ACHN (cell line): Measurements from ENCODE around the gene ANAPC5.

Source experiments
- DNase-seq: peaks from one replicate; pipeline ENCODE4 v3.0.0-alpha.2; 2015
- in situ Hi-C: cut with HindIII; loops from 2 replicates; pipeline ENCODE4 v1.10.0; 2017; ENCODE audit warnings: low sequenced_read_pairs, low pct_ligation_motif_present, low pct_unique_long_range_greater_than_20kb

The ANAPC5 gene

DNA sequence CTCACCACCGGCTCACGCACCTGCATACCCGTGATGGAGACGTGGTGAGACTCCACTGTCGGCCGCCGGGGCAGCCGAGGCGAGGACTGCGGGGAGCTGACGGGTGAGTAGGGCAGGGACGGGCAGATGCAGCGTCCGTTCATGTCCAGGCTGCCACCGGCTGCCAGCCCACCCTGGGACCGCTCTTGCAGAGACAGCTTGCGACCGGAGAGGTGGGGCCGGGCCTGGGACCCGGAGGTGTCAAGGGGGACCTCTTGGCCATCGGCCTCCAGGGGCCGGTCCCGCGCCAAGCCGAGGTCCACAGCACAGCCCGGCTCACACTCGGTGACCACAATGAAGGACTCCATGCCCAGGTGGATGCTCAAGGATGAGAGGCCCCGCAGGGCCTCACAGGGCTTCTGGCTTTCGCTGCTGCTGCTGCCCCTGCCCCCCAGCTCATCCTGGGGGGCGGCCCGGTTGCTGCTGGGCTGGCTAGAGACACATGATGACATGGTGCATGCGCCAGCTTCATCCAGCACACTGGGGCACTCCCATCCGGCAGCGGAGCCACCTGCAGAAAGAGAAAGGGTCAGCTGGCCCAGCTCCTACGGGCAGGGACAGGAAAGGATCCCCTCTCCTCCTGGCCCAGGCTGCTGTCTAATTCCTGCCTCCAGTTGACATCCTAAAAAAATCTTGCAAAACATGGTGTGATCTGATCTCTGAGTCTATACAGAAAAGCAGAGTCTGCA, 78.0 kb downstream of the ANAPC5 start:
- in situ Hi-C loops, result no loop called here

DNA sequence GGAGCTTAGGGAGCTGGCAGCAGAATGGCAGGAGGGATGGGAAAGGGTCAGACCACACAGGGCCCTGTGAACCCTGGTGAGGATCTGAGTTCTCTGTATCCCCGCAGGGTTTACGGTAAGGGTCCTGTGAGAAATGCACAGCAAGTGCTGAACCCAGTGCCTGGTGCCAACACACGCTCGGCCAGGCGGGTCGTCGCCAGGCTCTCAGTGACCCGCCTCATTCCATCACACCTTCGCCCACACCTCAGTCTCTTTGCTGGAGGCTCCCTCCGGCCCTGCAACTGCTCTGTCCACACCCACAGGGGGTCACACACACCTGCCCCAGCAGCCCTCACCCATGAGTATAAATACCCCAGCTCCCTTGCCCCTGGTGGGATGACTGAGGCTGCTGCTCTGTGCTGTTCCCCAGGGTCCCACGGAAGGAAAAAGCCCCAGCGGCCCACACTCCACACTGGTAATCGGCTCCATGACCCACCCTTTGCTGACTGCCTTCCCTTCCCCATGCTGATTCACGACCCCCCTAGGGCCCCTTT, 78.8 kb downstream of the ANAPC5 start:
- in situ Hi-C loops, result no loop called here
- no peak for DNase-seq

More for the DNA sequence above, 78.0 kb downstream of the ANAPC5 start:
- DNase-seq, result no peak

DNA sequence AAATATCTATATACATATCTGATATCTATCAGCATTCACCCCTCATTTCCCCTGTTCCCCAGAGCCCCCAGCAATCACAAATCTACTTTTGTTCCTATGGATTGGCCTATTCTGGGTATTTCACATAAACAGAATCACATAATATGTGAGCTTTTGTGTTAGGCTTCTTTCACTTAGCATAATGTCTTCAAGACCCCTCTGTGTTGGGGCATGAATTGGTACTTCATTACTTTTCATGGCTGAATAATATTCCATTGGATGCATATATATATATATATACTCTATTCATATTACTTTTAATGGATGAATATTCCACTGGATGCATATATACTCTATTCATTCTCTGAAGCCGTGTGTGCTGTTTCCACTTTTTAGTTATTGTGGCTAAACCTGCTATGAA, 84.4 kb downstream of the ANAPC5 start:
- no peak for DNase-seq
- in situ Hi-C loops, result no loop called here

DNA sequence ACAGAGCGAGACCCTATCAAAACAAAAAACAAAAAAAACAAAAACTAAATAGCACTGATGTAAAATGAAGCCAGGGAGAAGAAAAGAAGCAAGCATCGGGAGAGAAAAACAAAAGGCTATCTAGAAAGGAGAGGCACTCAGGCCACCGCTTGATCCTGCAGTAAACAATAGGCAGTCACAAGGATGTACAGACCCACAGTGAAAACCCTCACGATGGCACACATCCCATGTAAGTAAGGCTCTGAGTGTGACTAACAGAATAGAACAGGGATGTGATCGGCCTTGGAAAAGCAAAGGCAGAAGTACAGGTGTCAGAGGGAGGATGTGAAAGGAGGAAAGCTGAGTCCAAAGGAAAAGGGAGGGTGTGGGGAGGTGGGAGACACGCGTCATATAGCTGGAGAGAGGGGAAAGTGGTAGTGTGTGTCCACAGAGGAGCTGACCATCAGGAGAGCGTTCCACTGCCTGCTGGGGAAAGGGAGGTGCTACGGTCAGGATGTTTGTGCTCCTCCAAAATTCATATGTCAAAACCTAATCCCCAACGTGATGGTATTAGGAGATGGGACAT, 87.2 kb downstream of the ANAPC5 start:
- in situ Hi-C loops, result no loop called here
- no peak for DNase-seq

DNA sequence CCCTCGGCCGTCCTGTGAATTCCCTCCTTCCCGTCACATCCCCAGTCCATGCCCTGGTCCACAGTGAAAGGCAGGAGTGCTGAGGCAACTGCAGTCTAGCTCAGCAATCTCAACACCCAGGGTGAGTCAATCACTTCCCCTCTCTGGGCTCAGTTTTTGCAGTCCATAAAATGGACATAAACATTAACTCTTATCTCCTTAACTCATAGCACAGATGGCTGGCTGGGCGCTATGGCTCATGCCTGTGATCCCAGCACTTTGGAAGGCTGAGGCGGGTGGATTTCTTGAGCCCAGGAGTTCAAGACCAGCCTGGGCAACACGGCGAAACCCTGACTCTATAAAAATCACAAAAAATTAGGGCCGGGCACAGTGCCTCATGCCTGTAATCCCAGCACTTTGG, 88.1 kb downstream of the ANAPC5 start:
- no peak for DNase-seq
- in situ Hi-C loops, result no loop called here

DNA sequence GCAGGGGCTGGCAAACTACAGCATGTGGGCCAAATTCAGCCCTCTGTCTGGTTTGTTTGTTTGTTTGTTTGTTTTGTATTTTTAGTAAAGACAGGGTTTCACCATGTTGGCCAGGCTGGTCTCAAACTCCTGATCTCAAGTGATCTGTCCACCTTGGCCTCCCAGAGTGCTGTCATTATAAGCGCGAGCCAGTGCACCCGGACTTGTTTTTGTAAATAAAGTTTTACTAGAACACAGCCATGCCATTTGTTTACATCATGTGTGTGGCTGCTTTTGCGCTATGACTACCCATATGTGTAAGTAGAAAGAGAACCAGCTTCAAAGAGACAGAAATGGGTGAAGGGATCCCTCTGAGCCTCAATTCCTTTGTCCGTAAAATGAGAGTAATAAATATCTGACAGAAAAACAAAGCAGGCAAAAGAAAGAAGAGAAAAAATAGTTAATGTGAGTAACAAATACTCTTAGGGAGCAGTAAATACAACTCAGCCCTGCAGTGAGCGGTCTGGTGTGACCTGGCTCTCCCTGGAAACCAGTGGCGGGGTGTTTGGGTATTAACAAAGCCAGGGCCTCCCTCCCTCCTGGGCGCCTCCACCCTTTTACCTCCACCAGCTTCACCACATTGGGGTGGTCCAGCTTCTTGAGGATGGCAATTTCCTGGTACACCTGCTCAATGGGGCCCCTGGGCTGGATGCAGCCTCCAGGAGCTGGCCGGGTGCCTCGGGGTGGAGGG, 88.8 kb downstream of the ANAPC5 start:
- in situ Hi-C loops, result no loop called here
- DNase-seq, result no peak

DNA sequence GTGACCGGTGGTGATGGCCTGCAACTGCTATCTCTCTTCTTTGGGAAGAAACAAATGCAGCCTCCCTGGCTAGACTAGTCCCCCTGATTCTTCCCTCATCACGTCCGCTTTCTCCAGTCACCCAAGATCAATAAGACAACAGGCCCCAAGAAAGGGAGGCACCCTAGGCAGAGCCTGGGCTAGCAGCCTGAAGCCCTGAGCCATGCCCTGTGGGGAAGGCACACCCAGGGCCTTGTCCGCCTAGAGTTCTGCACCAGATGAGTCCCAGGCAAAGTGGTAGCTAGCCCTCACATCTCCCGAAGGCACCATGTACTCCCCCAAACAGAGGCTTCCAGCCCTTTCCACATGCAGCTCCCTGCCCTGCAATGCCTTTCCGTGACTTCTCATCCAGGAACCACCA, 90.8 kb downstream of the ANAPC5 start:
- in situ Hi-C loops, result no loop called here
- no peak for DNase-seq

DNA sequence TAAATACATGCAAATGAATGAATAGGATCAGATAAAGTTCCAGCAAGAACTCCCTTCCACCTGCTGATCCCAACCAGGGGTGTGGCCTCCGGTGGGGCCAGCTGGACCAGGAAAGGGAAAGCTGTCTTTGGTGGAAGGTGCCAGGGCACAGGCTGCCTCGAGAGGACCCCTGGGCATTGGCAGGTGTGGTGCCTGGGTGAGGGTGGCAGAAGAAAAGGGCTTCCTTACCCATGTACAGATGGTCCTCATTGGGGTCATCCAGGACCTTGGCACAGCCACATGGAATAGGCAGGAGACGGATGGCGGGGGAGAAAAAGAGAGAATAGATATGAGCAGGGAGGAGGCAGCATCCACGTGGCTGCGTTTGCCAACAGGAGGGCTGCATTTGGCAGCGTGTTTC, 92.1 kb downstream of the ANAPC5 start:
- in situ Hi-C loops, result no loop called here
- DNase-seq, result no peak

DNA sequence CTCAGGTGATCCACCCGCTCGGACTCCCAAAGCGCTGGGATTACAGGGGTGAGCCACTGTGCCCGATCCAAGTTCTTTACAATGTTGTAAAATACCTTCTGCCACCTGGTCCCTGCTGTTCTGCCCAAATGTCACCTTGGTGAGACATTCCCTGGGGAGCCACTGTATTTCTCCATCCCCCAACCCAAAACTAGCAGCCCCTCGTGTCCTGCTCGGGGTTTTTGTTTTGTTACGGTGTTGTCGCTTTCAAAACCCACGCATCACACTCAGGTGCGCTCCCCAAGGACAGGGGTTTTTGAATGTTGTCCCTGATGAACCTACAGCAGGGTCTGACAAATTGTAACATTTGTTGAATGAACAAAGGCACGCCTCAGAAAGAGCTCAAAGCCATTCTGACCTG, 93.1 kb downstream of the ANAPC5 start:
- DNase-seq, result no peak
- in situ Hi-C loops, result no loop called here
